ENCODE data around the gene PPY. TPM values are rescaled to one million over a fixed set of nuclear protein-coding genes. Genes with fewer than 3 reads are reported as not detected.
"Not testable (repeated sequence)": the region's sequence is repeated elsewhere in the genome, so short reads cannot be mapped to it uniquely, and the experiment has no call there.

Gene PPY
- total RNA-seq, 2 experiments from 2014 or later: not detected

DNA sequence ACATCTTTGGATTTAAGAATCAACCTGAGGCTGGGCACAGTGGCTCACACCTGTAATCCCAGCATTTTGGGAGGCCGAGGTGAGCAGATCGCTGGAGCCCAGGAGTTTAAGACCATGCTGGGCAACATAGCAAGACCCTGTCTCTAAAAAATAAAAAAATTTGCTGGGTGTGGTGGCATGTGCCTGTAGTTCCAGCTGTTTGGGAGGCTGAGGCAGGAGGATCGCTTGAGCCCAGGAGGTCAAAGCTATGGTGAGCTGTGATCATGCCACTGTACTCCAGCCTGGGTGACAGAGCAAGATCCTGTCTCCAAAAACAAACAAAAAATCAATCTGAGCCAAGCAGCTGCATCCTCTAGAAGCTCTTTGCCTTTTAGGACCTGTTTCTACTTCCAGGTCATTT lies 2.8 kb downstream of the PPY start:
- Mint-ChIP-seq H3K4me3 (peak overlapping the region; percentile 6), H3K4me1 (ENCODE audit: low read depth) (peaks cover 12% of the 10 kb centered on the region)
- H3K9me3 Mint-ChIP-seq; DNase-seq; intact Hi-C loops (cut with micrococcal nuclease); H3K27ac Mint-ChIP-seq; H3K36me3 Mint-ChIP-seq (ENCODE audit: low read depth); H3K27me3 Mint-ChIP-seq (ENCODE audit: low read depth): not testable (repeated sequence)
- CTCF ChIA-PET: interaction anchor here (0.7 to 3.3 kb wide), 5 partner anchors 14 to 61 kb away, joined by 3 to 13 read pairs (median 4); no protein-coding TSS in a partner anchor

DNA sequence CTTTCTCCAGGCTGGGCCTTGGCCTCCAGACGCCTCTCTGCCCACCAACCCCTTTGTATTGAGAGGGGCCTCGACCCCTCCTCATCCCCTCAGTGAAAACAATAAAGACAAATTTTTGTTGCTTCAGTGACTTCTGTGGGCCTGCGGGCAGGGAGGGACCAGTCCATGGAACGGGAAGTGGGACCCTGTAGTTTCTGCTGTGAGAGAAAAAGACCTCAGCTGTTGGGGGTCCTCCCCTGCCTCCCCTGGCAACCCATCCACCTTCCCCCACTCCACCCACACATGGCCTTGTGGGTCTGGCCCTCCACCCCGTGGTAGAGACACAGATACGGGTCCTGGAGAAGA lies 3.5 kb downstream of the PPY start:
- peaks cover 9% of the 10 kb centered on the region for H3K4me1 Mint-ChIP-seq (ENCODE audit: low read depth)
- intact Hi-C loops (cut with micrococcal nuclease): loop anchor here (1.0 kb wide), 1 partner anchor 22 kb away; no protein-coding TSS in a partner anchor
- H3K27ac Mint-ChIP-seq: no peak overlapping the region
- H3K27me3 Mint-ChIP-seq (ENCODE audit: low read depth): peaks cover 2% of the 10 kb centered on the region
- CTCF ChIA-PET: interaction anchor here (1.2 to 3.3 kb wide), 2 partner anchors 28 to 60 kb away, joined by 4 to 13 read pairs; no protein-coding TSS in a partner anchor
- no peaks in the 10 kb centered on the region for H3K36me3 Mint-ChIP-seq (ENCODE audit: low read depth)
- H3K4me3 Mint-ChIP-seq: no peak overlapping the region
- H3K9me3 Mint-ChIP-seq: no peaks in the 10 kb centered on the region
- no peak for DNase-seq

DNA sequence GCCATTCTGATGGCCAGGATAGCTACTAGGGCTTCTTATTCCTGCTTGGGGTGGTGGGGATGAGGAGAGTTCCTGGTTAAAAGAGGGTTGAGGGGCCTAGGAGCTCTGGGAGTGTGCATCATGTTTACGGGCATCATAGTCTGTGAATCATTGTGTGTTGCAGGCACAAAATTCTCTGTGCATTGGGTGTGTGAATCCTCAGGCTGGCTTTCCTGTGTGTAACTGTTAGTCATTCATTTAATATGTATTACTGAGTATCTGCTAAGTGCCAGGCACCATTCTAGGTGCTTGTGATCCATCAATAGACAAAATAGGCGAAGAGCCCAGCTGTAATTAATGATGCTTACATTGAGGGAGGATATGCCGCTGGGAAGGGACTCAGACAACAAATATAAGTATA lies 5.8 kb downstream of the PPY start:
- CTCF ChIA-PET: interaction anchor here (0.8 to 3.3 kb wide), 4 partner anchors 21 to 58 kb away, joined by 3 to 13 read pairs (median 5); no protein-coding TSS in a partner anchor
- H3K9me3 Mint-ChIP-seq: no peaks in the 10 kb centered on the region
- peaks cover 2% of the 10 kb centered on the region for H3K27me3 Mint-ChIP-seq (ENCODE audit: low read depth)
- H3K4me3 Mint-ChIP-seq: no peak overlapping the region
- intact Hi-C loops (cut with micrococcal nuclease): no loop called here
- no peak overlapping the region for H3K27ac Mint-ChIP-seq
- peaks cover 9% of the 10 kb centered on the region for H3K4me1 Mint-ChIP-seq (ENCODE audit: low read depth)
- no peaks in the 10 kb centered on the region for H3K36me3 Mint-ChIP-seq (ENCODE audit: low read depth)
- DNase-seq: no peak

DNA sequence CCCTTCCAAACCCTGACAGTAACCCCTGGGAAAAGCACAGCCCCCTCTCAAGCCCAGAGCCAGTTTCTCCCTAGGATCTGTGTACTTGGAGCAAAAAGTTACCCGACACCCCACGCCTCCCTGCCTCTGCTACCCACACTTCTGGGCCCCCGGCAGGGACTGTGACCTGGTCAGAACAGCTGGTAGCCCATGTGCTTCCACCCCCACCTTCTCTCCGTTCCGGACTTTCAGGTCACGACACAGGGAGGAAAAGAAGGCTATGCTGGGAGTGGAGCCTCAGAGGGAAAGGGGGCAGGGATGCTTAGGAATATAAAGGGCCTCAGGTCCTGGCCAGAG lies 6.4 kb downstream of the PPY start:
- intact Hi-C loops (cut with micrococcal nuclease): no loop called here
- CTCF ChIA-PET: interaction anchor here (0.8 to 1.3 kb wide), 2 partner anchors 20 to 26 kb away, joined by 3 to 4 read pairs; no protein-coding TSS in a partner anchor

DNA sequence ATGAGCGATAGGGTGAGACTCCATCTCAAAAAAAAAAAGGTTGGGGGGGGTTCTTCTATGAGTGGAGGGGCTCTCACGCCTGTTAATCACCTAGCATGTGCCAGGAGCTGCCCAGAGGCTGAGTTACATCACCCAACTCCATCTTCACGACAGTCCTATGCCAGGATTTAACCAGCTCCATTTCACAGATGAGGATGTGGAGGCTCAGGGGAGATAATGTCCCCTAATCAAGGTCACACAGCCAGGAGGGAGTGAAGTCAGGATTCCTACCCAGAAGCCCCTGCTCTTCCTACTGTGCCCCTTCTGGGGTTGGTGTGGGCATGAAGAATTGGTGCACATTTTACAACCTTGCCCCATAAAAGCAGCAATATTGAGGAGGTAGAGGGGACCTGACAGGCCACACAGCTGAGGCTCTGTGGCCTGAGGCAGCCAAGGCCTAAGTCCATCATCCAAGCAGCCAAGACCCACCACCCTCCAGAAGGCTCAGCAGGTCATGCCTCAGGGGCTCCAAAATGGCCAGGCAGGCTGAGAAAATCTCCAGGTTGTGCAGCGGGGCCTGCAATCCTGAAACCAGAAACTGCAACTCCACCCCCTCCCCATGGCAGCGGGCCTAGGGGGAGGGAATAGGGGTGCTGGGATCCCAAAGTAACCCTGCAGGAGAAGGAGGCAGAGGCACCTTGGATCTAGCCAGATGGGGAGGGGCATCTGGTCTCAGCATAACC lies 6.9 kb downstream of the PPY start:
- H3K27me3 Mint-ChIP-seq (ENCODE audit: low read depth): peaks cover 2% of the 10 kb centered on the region
- intact Hi-C loops (cut with micrococcal nuclease): no loop called here
- H3K9me3 Mint-ChIP-seq: no peaks in the 10 kb centered on the region
- CTCF ChIA-PET: no interaction called here
- no peaks in the 10 kb centered on the region for H3K36me3 Mint-ChIP-seq (ENCODE audit: low read depth)
- peaks cover 9% of the 10 kb centered on the region for H3K4me1 Mint-ChIP-seq (ENCODE audit: low read depth)
- no peak overlapping the region for H3K27ac Mint-ChIP-seq
- no peak for DNase-seq
- no peak overlapping the region for H3K4me3 Mint-ChIP-seq

More for the DNA sequence above, 6.4 kb downstream of the PPY start:
- no peak overlapping the region for H3K27ac Mint-ChIP-seq
- H3K4me1 Mint-ChIP-seq (ENCODE audit: low read depth): peaks cover 9% of the 10 kb centered on the region
- DNase-seq: no peak
- no peak overlapping the region for H3K4me3 Mint-ChIP-seq
- no peaks in the 10 kb centered on the region for H3K36me3 Mint-ChIP-seq (ENCODE audit: low read depth)
- no peaks in the 10 kb centered on the region for H3K9me3 Mint-ChIP-seq
- peaks cover 2% of the 10 kb centered on the region for H3K27me3 Mint-ChIP-seq (ENCODE audit: low read depth)

DNA sequence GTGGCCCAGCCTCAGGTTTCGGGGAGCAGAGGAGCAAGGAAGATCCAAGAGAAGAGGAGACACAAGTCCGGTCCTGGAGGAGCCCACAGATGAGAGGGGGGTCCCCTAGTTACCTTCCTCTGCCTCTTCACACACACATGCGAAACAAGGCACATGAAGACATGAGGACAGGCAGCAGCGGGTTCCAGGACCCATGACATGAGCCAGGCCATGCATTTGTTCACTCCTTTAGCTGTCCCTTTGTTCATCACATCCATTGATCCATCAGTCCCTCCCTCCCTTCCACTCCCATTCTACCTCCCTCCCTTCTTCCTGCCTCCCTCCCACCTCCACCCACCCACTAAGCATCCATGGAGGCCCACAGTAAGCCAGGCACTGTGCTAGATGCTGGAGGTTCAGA lies 9.4 kb downstream of the PPY start:
- no peaks in the 10 kb centered on the region for H3K36me3 Mint-ChIP-seq (ENCODE audit: low read depth)
- no peak overlapping the region for H3K27ac Mint-ChIP-seq

DNA sequence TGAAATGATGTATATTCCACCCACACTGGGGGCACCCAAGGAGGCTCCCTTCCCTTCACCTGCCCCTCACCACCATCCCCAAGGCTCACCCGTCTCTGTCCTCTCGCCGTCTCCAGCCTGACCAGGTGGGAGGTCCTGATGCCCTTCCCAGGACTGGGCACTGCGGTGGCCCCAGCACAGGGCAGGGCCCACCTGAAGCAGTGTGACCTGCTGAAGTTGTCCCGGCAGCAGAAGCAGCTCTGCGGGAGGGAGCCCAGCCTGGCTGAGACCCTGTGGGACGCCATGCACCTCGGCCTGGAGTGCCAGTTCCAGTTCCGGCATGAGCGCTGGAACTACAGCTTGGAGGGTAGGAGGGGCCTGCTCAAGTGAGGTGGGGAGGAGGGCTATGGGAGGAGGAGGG lies 9.9 kb downstream of the PPY start:
- intact Hi-C loops (cut with micrococcal nuclease): no loop called here
- Mint-ChIP-seq H3K27ac (no peak overlapping the region), H3K36me3 (ENCODE audit: low read depth) (no peaks in the 10 kb centered on the region), H3K4me3 (no peak overlapping the region), H3K9me3 (no peaks in the 10 kb centered on the region), H3K4me1 (ENCODE audit: low read depth) (peaks cover 13% of the 10 kb centered on the region), H3K27me3 (ENCODE audit: low read depth) (peaks cover 2% of the 10 kb centered on the region)
- no peak for DNase-seq
- CTCF ChIA-PET: no interaction called here

More for the DNA sequence above, 9.4 kb downstream of the PPY start:
- DNase-seq: no peak
- Mint-ChIP-seq H3K4me3 (no peak overlapping the region), H3K4me1 (ENCODE audit: low read depth) (peaks cover 10% of the 10 kb centered on the region), H3K27me3 (ENCODE audit: low read depth) (peaks cover 2% of the 10 kb centered on the region), H3K9me3 (no peaks in the 10 kb centered on the region)
- CTCF ChIA-PET: interaction anchor here (1.2 kb wide), 1 partner anchor 15 kb away, joined by 4 read pairs; no protein-coding TSS in a partner anchor
- intact Hi-C loops (cut with micrococcal nuclease): no loop called here

DNA sequence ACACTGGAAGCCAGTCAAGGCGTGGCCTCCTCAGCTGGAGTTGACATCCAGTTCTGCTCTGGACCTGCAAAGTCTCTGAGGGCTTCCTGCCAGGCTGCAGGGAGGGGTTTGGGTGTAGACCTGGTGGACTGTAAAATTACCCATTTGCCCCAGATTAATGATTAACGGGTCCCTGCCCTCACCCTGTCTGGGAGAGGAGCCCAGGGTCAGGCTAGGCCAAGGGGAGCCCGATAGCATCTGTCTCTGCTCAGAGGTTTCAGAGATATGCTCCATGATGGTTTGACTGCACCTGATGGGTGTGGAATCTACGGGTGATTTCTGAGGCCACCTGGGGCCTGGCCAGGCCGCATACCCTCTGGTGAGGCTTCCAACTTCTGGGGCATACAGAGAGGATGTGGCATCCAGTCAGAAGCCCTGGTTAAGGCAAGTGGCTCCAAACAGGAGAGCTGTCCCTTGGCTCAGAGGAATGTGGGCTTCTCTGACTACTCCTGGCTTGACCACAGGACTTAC lies 11.2 kb downstream of the PPY start:
- Mint-ChIP-seq H3K4me1 (ENCODE audit: low read depth) (peaks cover 20% of the 10 kb centered on the region), H3K36me3 (ENCODE audit: low read depth) (no peaks in the 10 kb centered on the region), H3K27me3 (ENCODE audit: low read depth) (no peaks in the 10 kb centered on the region), H3K27ac (no peak overlapping the region), H3K4me3 (no peak overlapping the region), H3K9me3 (no peaks in the 10 kb centered on the region)
- intact Hi-C loops (cut with micrococcal nuclease): no loop called here
- CTCF ChIA-PET: interaction anchor here (0.6 to 0.9 kb wide), 3 partner anchors 53 to 63 kb away, joined by 3 read pairs; no protein-coding TSS in a partner anchor
- DNase-seq: no peak

DNA sequence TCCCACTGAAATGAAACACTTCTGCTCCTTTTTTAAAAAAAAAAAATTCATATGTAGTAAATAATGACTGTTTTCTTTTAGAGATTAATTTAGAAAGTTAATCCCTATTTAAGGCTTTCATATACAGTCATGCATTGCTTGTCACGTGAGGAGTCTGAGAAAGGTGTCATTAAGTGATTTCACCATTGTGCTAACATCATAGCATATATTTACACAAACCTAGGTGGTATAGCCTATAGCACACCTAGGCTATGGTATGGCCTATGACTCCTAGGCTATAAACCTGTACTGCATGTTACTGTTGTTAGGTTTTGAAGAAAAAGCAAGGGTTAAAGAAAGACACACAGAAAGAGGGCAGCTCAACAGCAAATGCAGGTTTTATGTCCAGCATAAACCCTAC lies 13.7 kb downstream of the PPY start:
- Mint-ChIP-seq H3K27ac (peak overlapping the region; percentile 46), H3K4me3 (no peak overlapping the region), H3K4me1 (ENCODE audit: low read depth) (peaks cover 23% of the 10 kb centered on the region), H3K9me3 (no peaks in the 10 kb centered on the region), H3K27me3 (ENCODE audit: low read depth) (no peaks in the 10 kb centered on the region), H3K36me3 (ENCODE audit: low read depth) (no peaks in the 10 kb centered on the region)
- intact Hi-C loops (cut with micrococcal nuclease): no loop called here
- CTCF ChIA-PET: interaction anchor here (0.8 to 1.5 kb wide), 5 partner anchors 10 to 48 kb away, joined by 3 to 13 read pairs (median 4); partner anchors contain the start of gene PPY
- no peak for DNase-seq

DNA sequence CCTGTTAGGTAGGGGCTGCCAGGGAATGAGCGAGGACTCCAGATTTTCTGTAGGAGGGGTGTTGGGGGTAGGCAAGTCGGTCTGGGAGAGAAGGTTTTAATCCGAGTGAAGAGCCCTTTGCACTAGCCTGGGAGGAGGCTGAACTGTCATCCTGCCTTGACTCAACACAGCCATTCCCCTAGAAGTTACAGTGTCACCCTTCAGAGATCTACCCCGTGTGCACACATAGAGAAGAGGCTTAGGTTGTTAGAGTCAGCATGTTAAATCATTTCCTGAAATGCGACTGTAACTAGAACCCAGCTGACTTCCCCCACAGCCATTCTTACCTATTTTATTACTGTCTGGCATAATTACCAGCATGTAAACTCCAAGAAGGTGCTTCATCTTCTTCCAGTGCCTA lies 14.3 kb downstream of the PPY start:
- peak; percentile 51 for DNase-seq
- H3K27me3 Mint-ChIP-seq (ENCODE audit: low read depth); intact Hi-C loops (cut with micrococcal nuclease); H3K9me3 Mint-ChIP-seq; H3K36me3 Mint-ChIP-seq (ENCODE audit: low read depth): not testable (repeated sequence)
- Mint-ChIP-seq H3K4me1 (ENCODE audit: low read depth) (peaks cover 23% of the 10 kb centered on the region), H3K4me3 (peak overlapping the region; percentile 71), H3K27ac (peak overlapping the region; percentile 42)
- CTCF ChIA-PET: interaction anchor here (0.8 to 1.5 kb wide), 4 partner anchors 9 to 48 kb away, joined by 3 to 13 read pairs (median 4); no protein-coding TSS in a partner anchor

DNA sequence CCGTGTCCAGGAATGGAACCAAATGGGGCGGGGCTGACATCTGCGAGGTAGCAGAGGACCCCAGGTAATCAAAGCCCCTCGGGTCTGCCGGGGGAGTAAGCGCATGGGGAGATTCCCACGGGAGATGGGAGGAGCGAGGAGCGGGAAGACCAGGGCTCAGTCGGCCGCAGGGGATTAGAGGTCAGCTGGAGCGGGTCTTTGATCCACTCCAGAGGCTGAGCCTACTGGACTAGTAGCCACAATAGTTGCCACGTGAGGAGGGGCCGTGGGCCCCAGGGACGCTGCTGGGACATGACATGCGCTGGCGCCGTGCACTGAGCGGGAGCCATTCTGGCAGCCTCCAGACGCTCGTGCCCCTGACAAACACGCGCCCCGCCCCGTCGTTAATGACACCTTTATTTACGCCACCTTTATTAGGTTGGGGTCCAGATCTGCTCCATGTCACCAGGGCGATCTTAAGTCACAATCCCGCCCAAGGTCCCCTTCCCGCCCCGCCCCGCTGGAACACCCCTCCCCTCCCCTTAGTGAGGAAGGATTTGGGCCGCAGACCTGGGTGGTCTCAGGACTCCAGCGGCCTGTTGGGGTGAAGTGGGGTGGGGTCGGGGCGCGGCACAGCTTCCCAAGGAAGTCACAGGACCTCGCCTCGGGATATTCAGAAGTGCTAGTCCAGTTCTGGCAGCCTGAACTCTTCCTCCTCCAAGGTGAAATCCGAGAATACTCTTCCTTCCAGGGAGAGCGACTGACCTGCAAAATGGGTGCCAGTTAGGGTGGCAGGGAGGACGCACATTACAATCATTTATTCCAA lies 15.0 kb downstream of the PPY start:
- DNase-seq: peak; percentile 44
- Mint-ChIP-seq H3K36me3 (ENCODE audit: low read depth) (no peaks in the 10 kb centered on the region), H3K4me3 (peak overlapping the region; percentile 71), H3K27me3 (ENCODE audit: low read depth) (no peaks in the 10 kb centered on the region), H3K27ac (peak overlapping the region; percentile 10), H3K9me3 (no peaks in the 10 kb centered on the region), H3K4me1 (ENCODE audit: low read depth) (peaks cover 23% of the 10 kb centered on the region)
- intact Hi-C loops (cut with micrococcal nuclease): no loop called here
- CTCF ChIA-PET: interaction anchor here (1.1 to 4.0 kb wide), 4 partner anchors 10 to 47 kb away, joined by 3 to 20 read pairs (median 10); no protein-coding TSS in a partner anchor

DNA sequence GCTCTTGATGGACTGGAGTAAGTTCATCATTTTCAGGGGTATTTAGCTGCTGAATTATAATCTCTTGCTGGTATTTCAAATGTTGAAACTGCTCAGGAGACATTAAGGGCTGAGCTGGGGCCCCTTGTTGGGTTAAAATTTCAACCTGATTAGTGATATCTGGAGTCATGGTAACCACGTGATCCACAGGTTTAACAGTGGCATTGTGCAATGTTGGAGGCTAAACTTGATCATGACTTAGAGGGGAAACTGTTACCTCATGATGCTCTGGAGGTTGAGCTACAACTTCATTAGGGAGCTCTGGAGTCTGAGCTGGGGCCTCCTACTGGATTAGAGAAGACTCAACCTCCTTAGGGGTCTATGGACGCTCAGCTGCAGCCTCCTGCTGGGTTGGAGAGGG lies 17.7 kb downstream of the PPY start:
- Mint-ChIP-seq H3K36me3 (ENCODE audit: low read depth) (no peaks in the 10 kb centered on the region), H3K4me3 (no peak overlapping the region), H3K27me3 (ENCODE audit: low read depth) (no peaks in the 10 kb centered on the region), H3K4me1 (ENCODE audit: low read depth) (peaks cover 23% of the 10 kb centered on the region), H3K9me3 (no peaks in the 10 kb centered on the region), H3K27ac (no peak overlapping the region)
- intact Hi-C loops (cut with micrococcal nuclease): no loop called here
- CTCF ChIA-PET: interaction anchor here (0.6 to 4.0 kb wide), 6 partner anchors 10 to 244 kb away, joined by 3 to 20 read pairs (median 10); no protein-coding TSS in a partner anchor
- no peak for DNase-seq

All from activated naive CD4-positive, alpha-beta T cell treated with anti-CD3 and anti-CD28 coated beads for 36 hours (primary cell).